ENCODE data around the gene PHLDB1. TPM values are rescaled to one million over a fixed set of nuclear protein-coding genes. Genes with fewer than 3 reads are reported as not detected.

PHLDB1 gene
- total and polyA plus RNA-seq, 3 donors from 2014 or later: 51.1 to 102 (median 95.9) TPM

DNA sequence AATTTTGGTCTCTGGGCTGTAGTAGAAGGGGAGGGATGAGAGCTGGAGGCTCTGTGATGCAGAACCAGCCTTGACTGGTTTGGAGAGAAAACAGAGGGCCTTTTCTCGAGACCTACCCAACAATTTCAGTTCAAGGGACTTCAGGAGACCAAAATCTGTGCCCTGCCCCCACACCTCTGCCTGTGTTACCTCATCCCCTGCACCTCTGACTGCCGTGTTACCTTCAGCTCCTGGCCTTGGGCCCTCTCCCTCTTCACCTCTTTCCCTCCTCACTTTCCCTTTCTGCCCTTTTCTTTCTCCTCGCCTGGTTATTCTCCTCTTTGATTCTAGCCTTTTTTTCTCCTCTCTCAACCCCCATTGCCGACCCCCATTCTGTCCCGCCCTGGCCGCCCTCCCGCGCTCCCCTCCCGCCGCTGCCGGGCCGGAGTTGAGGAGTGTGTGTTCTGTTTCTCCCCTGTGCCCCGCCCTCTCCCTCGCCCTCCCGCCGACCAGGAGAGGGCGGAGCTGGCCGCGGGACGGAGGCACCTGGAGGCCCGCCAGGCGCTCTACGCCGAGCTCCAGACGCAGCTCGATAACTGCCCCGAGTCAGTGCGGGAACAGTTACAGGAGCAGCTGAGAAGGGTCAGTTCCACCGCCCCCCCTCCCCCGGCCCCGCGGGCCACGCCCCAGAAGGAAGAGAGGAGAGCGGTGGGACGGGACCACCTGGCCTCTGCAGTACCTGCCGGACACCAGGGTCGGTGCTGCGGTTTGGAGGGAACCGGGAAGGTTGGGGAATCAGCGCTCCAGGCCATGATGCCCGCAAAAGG is 27.2 kb downstream of the PHLDB1 start:
- TF ChIP-seq POLR2A (IDR thresholded peaks at IDR 0.05): no peak
- TF ChIP-seq, protein P1, sequence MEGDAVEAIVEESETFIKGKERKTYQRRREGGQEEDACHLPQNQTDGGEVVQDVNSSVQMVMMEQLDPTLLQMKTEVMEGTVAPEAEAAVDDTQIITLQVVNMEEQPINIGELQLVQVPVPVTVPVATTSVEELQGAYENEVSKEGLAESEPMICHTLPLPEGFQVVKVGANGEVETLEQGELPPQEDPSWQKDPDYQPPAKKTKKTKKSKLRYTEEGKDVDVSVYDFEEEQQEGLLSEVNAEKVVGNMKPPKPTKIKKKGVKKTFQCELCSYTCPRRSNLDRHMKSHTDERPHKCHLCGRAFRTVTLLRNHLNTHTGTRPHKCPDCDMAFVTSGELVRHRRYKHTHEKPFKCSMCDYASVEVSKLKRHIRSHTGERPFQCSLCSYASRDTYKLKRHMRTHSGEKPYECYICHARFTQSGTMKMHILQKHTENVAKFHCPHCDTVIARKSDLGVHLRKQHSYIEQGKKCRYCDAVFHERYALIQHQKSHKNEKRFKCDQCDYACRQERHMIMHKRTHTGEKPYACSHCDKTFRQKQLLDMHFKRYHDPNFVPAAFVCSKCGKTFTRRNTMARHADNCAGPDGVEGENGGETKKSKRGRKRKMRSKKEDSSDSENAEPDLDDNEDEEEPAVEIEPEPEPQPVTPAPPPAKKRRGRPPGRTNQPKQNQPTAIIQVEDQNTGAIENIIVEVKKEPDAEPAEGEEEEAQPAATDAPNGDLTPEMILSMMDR (IDR thresholded peaks at IDR 0.05): peak in 1 of 3 experiments; percentile 16
- no peaks in the 10 kb centered on the region for H3K36me3 ChIP-seq (ENCODE audit: low read depth, missing control alignments)
- intact Hi-C loops (cut with DNase I; ENCODE audit: low total_unique reads): no loop called here
- 5 to 11% methylated on average over 35 to 41 of the region's 41 CpGs for WGBS, 2 donors
- peak; percentile 88 for DNase-seq
- H3K27ac ChIP-seq: peak overlapping the region; percentile 28 to 87
- H3K4me1 ChIP-seq: peaks cover 20% of the 10 kb centered on the region
- H3K4me3 ChIP-seq: peak overlapping the region; percentile 40 to 54
- H3K9me3 ChIP-seq: no peaks in the 10 kb centered on the region
- H3K27me3 ChIP-seq: no peaks in the 10 kb centered on the region

DNA sequence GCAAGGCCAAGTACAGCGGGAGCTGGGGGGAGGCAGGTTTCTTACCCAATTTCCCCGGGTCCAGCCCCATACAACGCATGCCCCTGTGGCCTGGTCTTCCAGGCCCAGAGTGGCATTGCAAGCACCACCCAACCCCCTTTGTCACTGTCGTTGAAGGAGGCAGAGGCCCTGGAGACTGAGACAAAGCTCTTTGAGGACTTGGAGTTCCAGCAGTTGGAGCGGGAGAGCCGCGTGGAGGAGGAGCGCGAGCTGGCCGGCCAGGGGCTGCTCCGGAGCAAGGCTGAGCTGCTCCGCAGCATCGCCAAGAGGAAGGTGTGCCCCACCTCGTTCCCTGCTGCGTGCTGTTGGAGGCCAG is 27.8 kb downstream of the PHLDB1 start:
- intact Hi-C loops (cut with DNase I; ENCODE audit: low total_unique reads): no loop called here
- 6 to 13% methylated on average over 14 to 15 of the region's 15 CpGs for WGBS, 2 donors
- TF ChIP-seq, protein P1 (IDR thresholded peaks at IDR 0.05): no peak
- TF ChIP-seq POLR2A (IDR thresholded peaks at IDR 0.05): no peak
- peak overlapping the region; percentile 40 to 54 for H3K4me3 ChIP-seq
- peak; percentile 63 for DNase-seq
- peaks cover 20% of the 10 kb centered on the region for H3K4me1 ChIP-seq
- H3K27me3 ChIP-seq: no peaks in the 10 kb centered on the region
- H3K9me3 ChIP-seq: no peaks in the 10 kb centered on the region
- no peaks in the 10 kb centered on the region for H3K36me3 ChIP-seq (ENCODE audit: low read depth, missing control alignments)
- H3K27ac ChIP-seq: peak overlapping the region; percentile 28 to 87

DNA sequence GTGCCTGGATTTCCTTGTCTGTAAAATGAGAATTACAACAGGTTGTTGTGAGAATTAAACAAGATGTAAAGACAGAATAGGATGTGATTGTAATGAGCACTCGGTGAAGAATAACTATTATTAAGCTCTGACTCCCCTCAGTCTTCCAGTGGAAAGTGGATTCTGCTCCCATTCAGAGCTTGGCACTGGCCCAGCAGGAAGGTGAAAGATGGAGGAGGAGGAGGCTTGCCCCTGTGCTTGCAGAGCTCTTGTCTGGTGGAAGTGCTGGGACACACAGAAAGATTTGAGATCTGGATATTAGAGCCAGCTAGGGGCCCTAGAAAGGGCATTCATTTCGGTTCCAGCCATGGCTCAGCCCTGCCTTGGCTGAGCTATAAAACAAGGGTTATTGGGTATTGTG is 28.2 kb downstream of the PHLDB1 start:
- WGBS, 2 donors: 36 to 37% methylated on average over 2 of the region's 2 CpGs
- peaks cover 20% of the 10 kb centered on the region for H3K4me1 ChIP-seq
- H3K27ac ChIP-seq: peak overlapping the region; percentile 28 to 87
- intact Hi-C loops (cut with DNase I; ENCODE audit: low total_unique reads): no loop called here
- TF ChIP-seq, protein P1 (IDR thresholded peaks at IDR 0.05): no peak
- no peak for TF ChIP-seq POLR2A (IDR thresholded peaks at IDR 0.05)
- H3K36me3 ChIP-seq (ENCODE audit: low read depth, missing control alignments): no peaks in the 10 kb centered on the region
- DNase-seq: no peak
- H3K27me3 ChIP-seq: no peaks in the 10 kb centered on the region
- no peak overlapping the region for H3K4me3 ChIP-seq
- H3K9me3 ChIP-seq: no peaks in the 10 kb centered on the region

DNA sequence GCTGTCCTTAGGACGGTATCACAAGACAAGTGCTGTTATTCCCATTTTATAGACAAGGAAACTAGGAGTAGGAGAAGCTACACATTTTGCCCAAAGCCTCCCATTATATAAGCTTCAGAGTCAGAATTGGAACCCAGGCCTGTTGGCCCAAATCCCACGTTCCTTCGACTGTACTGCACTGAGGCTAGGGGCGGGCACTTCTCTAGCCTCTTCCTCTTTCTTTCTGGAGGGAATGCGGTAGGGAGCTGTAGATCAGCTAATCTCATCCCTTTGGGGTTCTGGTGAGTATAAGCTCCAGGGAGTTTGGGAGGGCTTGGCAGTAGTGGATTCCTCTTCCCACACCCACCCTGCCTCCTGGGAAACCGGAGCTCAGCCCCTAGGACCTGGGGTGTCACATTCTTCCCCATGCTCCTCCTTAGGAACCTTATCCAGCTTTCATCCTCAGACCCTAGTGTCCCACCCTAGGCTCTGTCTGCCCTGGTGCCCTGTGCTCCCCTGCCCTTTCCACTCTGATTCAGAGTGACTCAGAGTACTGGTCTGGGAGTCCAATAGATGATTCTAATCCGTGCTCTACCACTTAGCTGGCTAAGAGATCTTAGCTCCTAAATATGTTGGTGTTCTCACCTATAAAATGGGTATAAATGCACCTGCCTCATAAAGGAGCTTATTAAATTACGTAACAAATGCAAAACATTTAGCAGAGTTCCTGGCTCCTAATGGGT is 29.3 kb downstream of the PHLDB1 start:
- no peak for DNase-seq
- TF ChIP-seq, protein P1 (IDR thresholded peaks at IDR 0.05): no peak
- no peak for TF ChIP-seq POLR2A (IDR thresholded peaks at IDR 0.05)
- H3K27me3 ChIP-seq: no peaks in the 10 kb centered on the region
- intact Hi-C loops (cut with DNase I; ENCODE audit: low total_unique reads): no loop called here
- peaks cover 20% of the 10 kb centered on the region for H3K4me1 ChIP-seq
- H3K36me3 ChIP-seq (ENCODE audit: low read depth, missing control alignments): no peaks in the 10 kb centered on the region
- H3K9me3 ChIP-seq: no peaks in the 10 kb centered on the region
- 78 to 80% methylated on average over 8 of the region's 8 CpGs for WGBS, 2 donors
- H3K4me3 ChIP-seq: no peak overlapping the region
- H3K27ac ChIP-seq: peak overlapping the region in 1 of 2 donors; percentile 8
